Measurements from ENCODE around the gene MANSC4. TPM values are rescaled to one million over a fixed set of nuclear protein-coding genes. Genes with fewer than 3 reads are reported as not detected.

The MANSC4 gene
- total and polyA plus RNA-seq, 5 experiments from 2014 or later = not detected

DNA sequence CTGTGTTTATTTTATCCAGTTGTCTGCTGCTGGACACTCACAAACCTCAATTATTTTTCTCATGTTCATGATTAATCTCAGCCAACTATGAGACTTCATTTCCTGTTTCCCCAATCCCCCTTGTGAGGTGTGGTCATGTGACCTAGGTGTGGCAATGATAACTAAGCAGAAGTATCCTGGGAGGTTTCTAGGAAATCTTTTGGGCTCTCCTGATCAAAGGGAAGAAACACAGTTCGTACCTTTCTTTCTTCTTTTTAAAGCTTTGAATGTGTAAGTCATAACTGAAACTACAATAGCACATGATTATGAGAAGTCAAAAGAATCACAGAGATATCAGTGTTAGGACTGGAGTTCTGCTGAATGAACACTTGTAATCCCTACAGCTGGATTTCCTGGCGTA lies 34.4 kb upstream of the MANSC4 start:
- POLR2A ChIA-PET = no interaction called here
- H3K27me3 Mint-ChIP-seq = peaks cover 0 to 8% (median 4%) of the 10 kb centered on the region in 5 donors
- peak overlapping the region in 1 of 10 donors; percentile 21 for H3K4me3 Mint-ChIP-seq
- H3K36me3 Mint-ChIP-seq = peaks cover 0 to 4% (median 0%) of the 10 kb centered on the region in 3 donors
- ATAC-seq (no peak), DNase-seq (no peak)
- no peaks in the 10 kb centered on the region for H3K9me3 Mint-ChIP-seq
- H3K4me1 Mint-ChIP-seq = peaks cover 0 to 15% (median 10%) of the 10 kb centered on the region in 4 donors
- H3K27ac Mint-ChIP-seq = no peak overlapping the region

DNA sequence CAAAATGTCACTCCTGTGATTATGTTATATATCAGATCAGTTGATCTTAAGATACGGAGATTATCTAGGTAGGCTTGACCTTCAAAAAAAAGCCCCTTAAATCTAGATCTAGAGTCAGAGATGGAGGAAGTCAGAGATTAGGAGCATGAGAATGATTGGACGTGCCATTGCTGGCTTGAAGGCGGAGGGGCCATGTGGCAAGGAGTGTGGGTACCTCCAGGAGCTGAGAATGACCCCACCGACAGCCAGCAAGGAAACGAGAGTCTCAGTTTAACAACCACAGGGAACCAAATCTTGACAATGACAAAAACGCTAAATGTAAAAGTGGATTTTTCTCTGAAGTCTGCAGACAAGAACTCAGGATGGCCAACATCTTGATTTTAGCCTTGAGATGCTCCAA lies 32.5 kb upstream of the MANSC4 start:
- peaks cover 1 to 21% (median 16%) of the 10 kb centered on the region in 4 donors for H3K4me1 Mint-ChIP-seq
- H3K9me3 Mint-ChIP-seq = no peaks in the 10 kb centered on the region
- peaks cover 0 to 16% (median 8%) of the 10 kb centered on the region in 5 donors for H3K27me3 Mint-ChIP-seq
- POLR2A ChIA-PET = no interaction called here
- peaks cover 0 to 4% (median 0%) of the 10 kb centered on the region in 3 donors for H3K36me3 Mint-ChIP-seq
- DNase-seq (no peak), ATAC-seq (no peak)
- H3K4me3 Mint-ChIP-seq = no peak overlapping the region
- H3K27ac Mint-ChIP-seq = no peak overlapping the region

DNA sequence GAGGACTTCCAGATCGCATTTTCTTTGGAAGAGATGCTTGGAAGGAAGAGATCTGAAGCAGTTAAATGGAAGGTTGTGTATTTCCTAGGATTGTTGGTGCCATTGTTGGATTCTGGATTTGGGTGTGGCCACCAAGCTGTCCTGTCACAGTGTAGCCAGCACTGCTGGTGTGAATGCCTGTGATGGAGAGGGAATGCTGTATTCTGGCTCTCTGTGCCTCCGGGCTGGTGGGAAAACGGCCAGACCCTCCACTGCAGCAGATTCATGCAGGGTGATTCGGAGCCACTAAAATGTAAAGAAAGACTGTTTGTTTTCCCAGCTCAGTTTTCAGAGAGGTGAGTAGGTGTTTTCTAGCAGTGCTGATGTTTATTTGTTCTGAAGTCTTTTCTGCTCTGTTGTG lies 30.7 kb upstream of the MANSC4 start:
- no peak for DNase-seq
- H3K9me3 Mint-ChIP-seq = no peaks in the 10 kb centered on the region
- H3K27ac Mint-ChIP-seq = peak overlapping the region in 2 of 10 donors; percentile 13 to 45
- POLR2A ChIA-PET = no interaction called here
- H3K36me3 Mint-ChIP-seq = peaks cover 0 to 4% (median 0%) of the 10 kb centered on the region in 3 donors
- peaks cover 0 to 17% (median 8%) of the 10 kb centered on the region in 5 donors for H3K27me3 Mint-ChIP-seq
- H3K4me1 Mint-ChIP-seq = peaks cover 1 to 34% (median 32%) of the 10 kb centered on the region in 4 donors
- no peak for ATAC-seq
- peak overlapping the region in 1 of 10 donors; percentile 49 for H3K4me3 Mint-ChIP-seq

DNA sequence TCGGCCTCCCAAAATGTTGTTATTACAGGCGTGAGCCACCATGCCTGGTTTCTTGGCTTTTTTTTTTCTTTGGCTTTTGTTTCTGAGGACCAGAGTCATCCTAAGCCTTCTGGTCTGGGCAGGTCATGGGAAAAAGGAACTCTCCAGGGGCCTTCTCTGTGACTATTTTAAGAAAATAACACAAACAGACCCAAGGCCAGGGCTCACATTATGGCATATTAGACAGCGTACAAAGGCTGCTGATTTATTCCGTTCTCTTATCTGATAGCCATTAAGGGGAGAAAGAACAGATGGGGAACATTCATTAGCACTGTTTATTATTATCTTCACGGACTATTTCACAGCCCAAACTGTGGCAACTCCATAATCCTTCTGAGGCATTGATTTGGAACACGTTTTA lies 28.8 kb upstream of the MANSC4 start:
- Mint-ChIP-seq H3K4me1 (peaks cover 5 to 37% (median 20%) of the 10 kb centered on the region in 4 donors), H3K4me3 (no peak overlapping the region), H3K9me3 (no peaks in the 10 kb centered on the region), H3K27me3 (peaks cover 0 to 17% (median 8%) of the 10 kb centered on the region in 5 donors), H3K36me3 (peaks cover 0 to 4% (median 0%) of the 10 kb centered on the region in 3 donors), H3K27ac (peak overlapping the region in 2 of 10 donors; percentile 25 to 41)
- POLR2A ChIA-PET = no interaction called here
- DNase-seq (no peak), ATAC-seq (no peak)

DNA sequence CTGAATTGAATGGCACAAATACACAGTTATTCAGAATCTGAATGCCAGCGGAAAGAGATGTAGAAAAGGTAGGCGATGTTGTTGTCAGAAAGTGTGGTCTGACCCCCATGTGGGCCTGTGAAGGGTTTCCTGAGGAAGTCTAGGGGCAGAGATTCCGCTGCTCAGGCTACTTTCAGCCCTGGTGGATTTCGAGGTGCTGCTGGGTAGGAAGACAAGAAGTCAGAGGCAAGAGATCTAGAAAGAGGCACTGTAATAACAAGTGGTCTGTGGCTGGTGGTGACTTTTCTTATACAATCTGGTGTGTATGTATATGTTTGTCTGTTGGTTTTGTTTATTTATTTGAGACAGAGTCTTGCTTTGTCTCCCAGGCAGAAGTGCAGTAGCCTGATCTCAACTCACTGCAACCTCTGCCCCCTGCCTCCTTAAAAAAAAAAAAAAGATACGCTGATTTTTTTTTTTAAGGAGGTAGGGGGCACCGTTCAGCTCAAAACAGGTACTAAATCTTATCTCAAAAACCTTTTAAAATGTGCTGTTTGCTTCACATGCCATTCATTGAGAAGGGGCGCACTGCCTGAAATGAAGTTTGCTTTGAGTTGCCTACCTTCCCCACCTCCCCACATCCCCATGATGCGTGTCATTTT lies 27.1 kb upstream of the MANSC4 start:
- peaks cover 5 to 37% (median 21%) of the 10 kb centered on the region in 4 donors for H3K4me1 Mint-ChIP-seq
- ATAC-seq (peak; percentile 80 to 88), DNase-seq (peak in 5 of 10 donors; percentile 8 to 39 (median 19))
- no peaks in the 10 kb centered on the region for H3K9me3 Mint-ChIP-seq
- peak overlapping the region; percentile 53 to 88 (median 76) for H3K4me3 Mint-ChIP-seq
- peaks cover 0 to 17% (median 8%) of the 10 kb centered on the region in 5 donors for H3K27me3 Mint-ChIP-seq
- peak overlapping the region; percentile 26 to 98 (median 75) for H3K27ac Mint-ChIP-seq
- POLR2A ChIA-PET = interaction anchor here (0.6 to 1.0 kb wide), 2 partner anchors 27 to 938 kb away, joined by 3 to 10 read pairs; partner anchors contain the start of genes KLHL42 and MANSC4
- H3K36me3 Mint-ChIP-seq = peaks cover 0 to under 1% (median 0%) of the 10 kb centered on the region in 3 donors

DNA sequence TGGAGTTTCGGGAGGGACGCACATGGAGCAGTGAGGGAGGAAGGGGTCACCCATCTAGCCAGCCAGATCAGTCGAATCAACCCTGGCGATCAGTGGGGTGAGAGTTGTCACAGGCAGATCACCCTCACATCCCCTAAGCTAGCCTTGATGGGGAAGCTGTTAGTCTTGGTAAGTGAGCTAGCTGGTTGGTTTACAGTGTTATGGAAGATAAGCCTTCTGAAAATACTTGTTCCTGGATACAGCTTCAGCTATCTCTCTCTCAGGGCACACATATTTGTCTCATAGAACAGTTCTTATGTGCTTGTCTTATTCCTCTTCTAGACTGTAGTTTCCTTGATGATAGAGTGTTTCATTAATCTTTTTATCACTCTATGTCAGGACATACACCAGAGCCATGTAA lies 26.2 kb upstream of the MANSC4 start:
- peaks cover 0 to 17% (median 8%) of the 10 kb centered on the region in 5 donors for H3K27me3 Mint-ChIP-seq
- peaks cover 7 to 46% (median 30%) of the 10 kb centered on the region in 4 donors for H3K4me1 Mint-ChIP-seq
- POLR2A ChIA-PET = interaction anchor here (2.2 kb wide), 1 partner anchor 26 kb away, joined by 7 read pairs; the partner anchor contains the start of genes KLHL42 and MANSC4
- H3K9me3 Mint-ChIP-seq = no peaks in the 10 kb centered on the region
- H3K4me3 Mint-ChIP-seq = peak overlapping the region in 6 of 10 donors; percentile 43 to 83 (median 70)
- ATAC-seq = no peak
- peak overlapping the region in 6 of 10 donors; percentile 4 to 98 (median 77) for H3K27ac Mint-ChIP-seq
- no peak for DNase-seq
- H3K36me3 Mint-ChIP-seq = no peaks in the 10 kb centered on the region

DNA sequence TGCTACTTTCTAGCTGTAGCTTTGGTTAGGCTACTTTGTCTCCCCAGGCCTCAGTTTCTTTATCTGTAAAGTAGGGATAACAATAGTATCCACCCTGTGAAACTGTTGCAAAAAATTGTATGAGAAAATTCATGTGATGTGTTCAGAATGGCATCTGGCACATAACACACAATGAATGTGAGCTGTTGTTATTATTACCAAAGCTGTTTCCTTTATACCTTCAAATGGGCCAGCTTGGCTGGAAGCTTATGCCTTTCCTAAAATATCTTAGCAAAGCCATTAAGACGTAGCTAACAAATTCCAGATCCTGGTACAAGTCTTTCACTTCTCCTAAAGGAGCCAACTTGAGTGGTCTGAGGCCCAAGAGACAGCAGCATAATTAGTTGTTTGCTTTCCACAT lies 25.2 kb upstream of the MANSC4 start:
- Mint-ChIP-seq H3K36me3 (no peaks in the 10 kb centered on the region), H3K4me3 (no peak overlapping the region), H3K27ac (peak overlapping the region in 1 of 10 donors; percentile 17), H3K9me3 (no peaks in the 10 kb centered on the region), H3K27me3 (peaks cover 0 to 11% (median 4%) of the 10 kb centered on the region in 5 donors), H3K4me1 (peaks cover 18 to 56% (median 40%) of the 10 kb centered on the region in 4 donors)
- ATAC-seq = no peak
- DNase-seq = no peak
- POLR2A ChIA-PET = interaction anchor here (2.2 kb wide), 1 partner anchor 25 kb away, joined by 7 read pairs; the partner anchor contains the start of genes KLHL42 and MANSC4

DNA sequence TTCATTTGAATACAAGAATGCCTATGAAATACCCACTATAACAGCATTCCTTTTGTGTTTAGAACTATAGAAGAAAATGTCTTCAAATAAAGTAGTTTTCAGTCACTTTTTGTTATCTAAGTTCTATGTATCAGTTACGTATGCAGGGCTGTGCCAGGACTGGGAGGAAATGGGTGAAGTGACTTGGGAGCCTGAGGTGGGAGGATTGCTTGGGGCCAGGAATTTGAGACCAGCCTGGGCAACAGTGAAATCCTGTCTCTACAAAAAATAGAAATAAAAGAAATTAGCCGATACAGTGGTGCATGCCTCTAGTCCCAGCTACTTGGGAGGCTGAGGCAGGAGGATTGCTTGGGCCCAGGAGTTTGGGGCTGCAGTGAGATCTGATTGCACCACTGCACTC lies 22.9 kb upstream of the MANSC4 start:
- H3K4me3 Mint-ChIP-seq = no peak overlapping the region
- no peaks in the 10 kb centered on the region for H3K9me3 Mint-ChIP-seq
- peak overlapping the region in 5 of 10 donors; percentile 31 to 90 (median 64) for H3K27ac Mint-ChIP-seq
- no peak for ATAC-seq
- H3K36me3 Mint-ChIP-seq = peaks cover 0 to 12% (median 3%) of the 10 kb centered on the region in 3 donors
- no peak for DNase-seq
- peaks cover 20 to 58% (median 40%) of the 10 kb centered on the region in 4 donors for H3K4me1 Mint-ChIP-seq
- POLR2A ChIA-PET = no interaction called here
- H3K27me3 Mint-ChIP-seq = peaks cover 0 to 6% (median 3%) of the 10 kb centered on the region in 5 donors

DNA sequence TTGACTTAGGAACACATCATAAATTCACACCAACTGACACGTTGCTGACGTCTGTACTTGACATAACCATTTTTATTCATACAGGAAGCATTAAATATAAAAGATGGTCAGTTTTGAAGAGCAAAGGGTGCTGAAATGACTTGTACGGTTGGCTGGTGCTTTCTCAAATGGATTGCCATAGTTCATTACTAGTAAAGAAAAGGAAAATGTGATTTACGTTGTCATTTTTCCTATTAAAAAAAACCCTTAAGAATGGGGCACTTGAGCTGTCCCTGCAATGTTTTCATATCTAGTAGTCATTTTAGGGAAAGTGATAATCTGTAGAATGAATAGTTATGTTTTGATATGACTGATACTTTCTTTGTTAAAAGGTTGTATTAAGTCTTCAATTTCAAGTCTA lies 22.5 kb upstream of the MANSC4 start:
- H3K4me1 Mint-ChIP-seq = peaks cover 18 to 54% (median 36%) of the 10 kb centered on the region in 4 donors
- ATAC-seq (no peak), DNase-seq (no peak)
- no peaks in the 10 kb centered on the region for H3K9me3 Mint-ChIP-seq
- peaks cover 0 to 16% (median 7%) of the 10 kb centered on the region in 3 donors for H3K36me3 Mint-ChIP-seq
- POLR2A ChIA-PET = no interaction called here
- peak overlapping the region in 4 of 10 donors; percentile 13 to 90 (median 76) for H3K27ac Mint-ChIP-seq
- H3K4me3 Mint-ChIP-seq = no peak overlapping the region
- H3K27me3 Mint-ChIP-seq = peaks cover 0 to 5% (median 0%) of the 10 kb centered on the region in 5 donors

DNA sequence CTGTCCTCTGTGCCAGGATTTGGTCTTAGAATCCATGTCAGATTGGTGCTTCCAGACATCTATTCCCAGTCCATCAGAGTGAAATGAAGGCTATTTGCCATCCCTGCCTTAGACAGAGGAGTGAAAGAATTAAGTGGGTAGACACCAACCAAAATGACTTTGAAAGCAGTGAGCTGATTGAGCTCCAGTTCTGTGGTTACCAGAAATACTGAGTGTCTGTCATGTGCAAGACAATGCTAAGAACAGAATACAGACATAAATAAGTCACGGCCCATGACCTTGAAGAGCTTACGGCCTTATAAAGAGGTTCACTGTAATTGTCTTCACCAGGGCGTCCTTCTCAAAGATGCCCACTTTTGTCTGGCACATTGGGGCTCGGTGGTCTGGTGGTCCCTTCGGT lies 21.6 kb upstream of the MANSC4 start:
- Mint-ChIP-seq H3K27me3 (peaks cover 0 to 2% (median 0%) of the 10 kb centered on the region in 5 donors), H3K36me3 (peaks cover 0 to 25% (median 8%) of the 10 kb centered on the region in 3 donors), H3K4me3 (peak overlapping the region in 1 of 10 donors; percentile 32), H3K4me1 (peaks cover 18 to 45% (median 29%) of the 10 kb centered on the region in 4 donors), H3K9me3 (no peaks in the 10 kb centered on the region), H3K27ac (peak overlapping the region in 9 of 10 donors; percentile 2 to 90 (median 69))
- ATAC-seq = no peak
- POLR2A ChIA-PET = interaction anchor here (0.5 to 1.1 kb wide), 2 partner anchors 22 to 82 kb away, joined by 3 to 6 read pairs; partner anchors contain the start of genes KLHL42 and MANSC4
- no peak for DNase-seq

DNA sequence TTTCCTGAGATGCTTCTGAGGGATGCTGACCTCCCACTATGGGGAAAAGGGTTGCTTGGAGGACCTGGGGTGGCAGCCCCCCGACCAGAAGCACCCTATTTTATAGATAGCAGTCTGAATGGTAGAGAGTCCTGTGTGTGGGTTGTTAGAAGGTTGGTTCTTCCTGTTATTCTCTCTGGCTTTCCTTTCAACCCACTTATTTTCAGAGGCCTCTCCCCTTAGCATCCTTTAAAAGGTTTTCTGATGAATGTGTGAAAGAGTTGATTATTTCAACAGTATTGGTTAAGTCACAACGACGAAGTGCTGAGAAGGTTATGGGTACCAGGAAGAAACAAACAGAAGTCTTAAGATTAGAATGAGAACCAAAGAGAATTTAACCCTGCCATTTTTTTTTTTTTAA lies 20.8 kb upstream of the MANSC4 start:
- Mint-ChIP-seq H3K27ac (peak overlapping the region; percentile 26 to 90 (median 78)), H3K36me3 (peaks cover 0 to 33% (median 8%) of the 10 kb centered on the region in 3 donors), H3K4me1 (peaks cover 18 to 37% (median 23%) of the 10 kb centered on the region in 4 donors), H3K27me3 (no peaks in the 10 kb centered on the region), H3K9me3 (no peaks in the 10 kb centered on the region), H3K4me3 (peak overlapping the region in 8 of 10 donors; percentile 14 to 73 (median 34))
- POLR2A ChIA-PET = interaction anchor here (1.5 kb wide), 1 partner anchor 21 kb away, joined by 11 read pairs; the partner anchor contains the start of genes KLHL42 and MANSC4
- ATAC-seq (peak; percentile 36 to 65), DNase-seq (peak in 1 of 10 donors; percentile 18)

DNA sequence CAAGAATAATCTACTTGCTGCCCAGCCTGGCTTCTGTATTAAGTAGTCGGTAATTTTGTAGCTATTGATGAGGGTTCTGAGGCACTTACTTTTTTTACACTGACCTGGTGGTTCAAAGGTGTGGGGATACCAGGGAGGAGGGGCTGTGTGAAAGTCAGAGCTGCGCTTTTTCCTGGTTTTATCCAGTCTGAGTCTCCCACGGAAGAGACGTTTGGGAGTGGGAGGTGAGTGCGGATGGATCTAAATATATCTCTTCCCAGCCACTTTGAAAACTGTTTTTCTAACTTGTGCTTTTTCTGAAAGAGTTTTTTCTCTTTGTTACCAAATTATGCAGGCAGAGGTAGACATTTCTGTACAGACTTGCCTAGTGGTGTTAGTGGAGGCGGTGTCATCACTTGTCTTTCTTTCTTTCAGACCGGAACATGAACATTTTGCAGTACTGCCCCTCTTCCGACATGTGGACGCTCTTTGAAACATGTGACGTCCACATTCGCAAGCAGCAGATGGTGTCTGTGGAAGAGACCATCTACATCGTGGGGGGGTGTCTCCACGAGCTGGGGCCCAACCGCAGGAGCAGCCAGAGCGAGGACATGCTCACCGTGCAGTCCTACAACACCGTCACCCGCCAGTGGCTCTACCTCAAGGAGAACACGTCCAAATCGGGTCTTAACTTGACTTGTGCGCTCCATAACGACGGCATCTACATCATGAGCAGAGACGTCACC lies 17.4 kb upstream of the MANSC4 start:
- H3K27me3 Mint-ChIP-seq = no peaks in the 10 kb centered on the region
- no peaks in the 10 kb centered on the region for H3K9me3 Mint-ChIP-seq
- POLR2A ChIA-PET = no interaction called here
- peaks cover 0 to 58% (median 13%) of the 10 kb centered on the region in 3 donors for H3K36me3 Mint-ChIP-seq
- H3K4me1 Mint-ChIP-seq = peaks cover 16 to 24% (median 20%) of the 10 kb centered on the region in 4 donors
- H3K27ac Mint-ChIP-seq = peak overlapping the region in 3 of 10 donors; percentile 6 to 83 (median 62)
- H3K4me3 Mint-ChIP-seq = no peak overlapping the region
- ATAC-seq (no peak), DNase-seq (no peak)

Data from naive thymus-derived CD8-positive, alpha-beta T cell (primary cell).